Measurements from ENCODE around the gene STEAP3. TPM values are rescaled to one million over a fixed set of nuclear protein-coding genes. Genes with fewer than 3 reads are reported as not detected.

The STEAP3 gene
- total RNA-seq, 4 donors from 2014 or later: 10.1 to 21.7 (median 10.6) TPM

DNA sequence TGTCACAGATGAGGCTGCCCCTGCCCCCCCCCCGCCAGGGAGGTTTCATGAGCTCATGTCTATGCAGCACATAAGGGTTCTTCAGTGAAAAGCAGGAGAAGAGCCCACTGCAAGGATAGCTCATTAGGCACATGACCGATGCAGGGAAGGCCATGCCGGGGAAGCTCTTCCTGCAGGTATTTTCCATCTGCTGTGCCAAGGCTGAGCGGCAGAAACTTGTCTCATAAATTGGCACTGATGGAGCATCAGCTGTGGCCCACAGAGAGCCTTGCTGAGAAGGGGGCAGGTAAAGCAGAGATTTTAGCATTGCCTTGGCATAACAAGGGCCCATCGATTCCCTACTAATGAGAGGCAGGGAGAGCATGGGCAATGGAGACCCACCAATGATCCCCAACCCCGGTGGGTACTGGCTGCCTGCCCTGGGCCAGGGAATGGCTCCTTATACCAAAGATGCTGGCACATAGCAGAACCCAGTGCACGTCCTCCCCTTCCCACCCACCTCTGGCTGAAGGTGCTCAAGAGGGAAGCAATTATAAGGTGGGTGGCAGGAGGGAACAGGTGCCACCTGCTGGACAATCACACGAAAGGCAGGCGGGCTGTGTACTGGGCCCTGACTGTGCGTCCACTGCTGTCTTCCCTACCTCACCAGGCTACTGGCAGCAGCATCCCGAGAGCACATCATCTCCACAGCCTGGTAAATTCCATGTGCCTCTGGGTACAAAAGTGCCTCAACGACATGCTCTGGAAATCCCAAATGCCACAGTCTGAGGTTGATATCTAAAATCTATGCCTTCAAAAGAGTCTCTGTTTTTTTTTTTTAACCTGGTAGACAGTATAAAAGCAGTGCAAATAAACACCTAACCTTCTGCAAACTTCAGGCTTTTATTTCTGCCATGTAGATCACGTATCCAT lies 41.4 kb downstream of the STEAP3 start:
- Histone ChIP-seq H3K4me3 (no peak overlapping the region), H3K27ac (peak overlapping the region in 1 of 4 donors; percentile 12), H3K36me3 (peaks cover 0 to 8% of the 10 kb centered on the region in 2 donors), H3K27me3 (no peaks in the 10 kb centered on the region), H3K4me1 (peaks cover 8% of the 10 kb centered on the region in 2 donors), H3K9me3 (no peaks in the 10 kb centered on the region)
- intact Hi-C loops (cut with DNase I; ENCODE audit: low total_unique reads): loop anchor here (1.0 kb wide), 1 partner anchor 47 kb away; no protein-coding TSS in a partner anchor
- in situ Hi-C loops (cut with MboI; ENCODE audit: low sequenced_read_pairs in 4 of 4): loop anchor here in 3 of 4 donors (10.0 kb wide), 1 partner anchor 50 kb away; no protein-coding TSS in a partner anchor
- TF ChIP-seq, protein P1, sequence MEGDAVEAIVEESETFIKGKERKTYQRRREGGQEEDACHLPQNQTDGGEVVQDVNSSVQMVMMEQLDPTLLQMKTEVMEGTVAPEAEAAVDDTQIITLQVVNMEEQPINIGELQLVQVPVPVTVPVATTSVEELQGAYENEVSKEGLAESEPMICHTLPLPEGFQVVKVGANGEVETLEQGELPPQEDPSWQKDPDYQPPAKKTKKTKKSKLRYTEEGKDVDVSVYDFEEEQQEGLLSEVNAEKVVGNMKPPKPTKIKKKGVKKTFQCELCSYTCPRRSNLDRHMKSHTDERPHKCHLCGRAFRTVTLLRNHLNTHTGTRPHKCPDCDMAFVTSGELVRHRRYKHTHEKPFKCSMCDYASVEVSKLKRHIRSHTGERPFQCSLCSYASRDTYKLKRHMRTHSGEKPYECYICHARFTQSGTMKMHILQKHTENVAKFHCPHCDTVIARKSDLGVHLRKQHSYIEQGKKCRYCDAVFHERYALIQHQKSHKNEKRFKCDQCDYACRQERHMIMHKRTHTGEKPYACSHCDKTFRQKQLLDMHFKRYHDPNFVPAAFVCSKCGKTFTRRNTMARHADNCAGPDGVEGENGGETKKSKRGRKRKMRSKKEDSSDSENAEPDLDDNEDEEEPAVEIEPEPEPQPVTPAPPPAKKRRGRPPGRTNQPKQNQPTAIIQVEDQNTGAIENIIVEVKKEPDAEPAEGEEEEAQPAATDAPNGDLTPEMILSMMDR (IDR thresholded peaks at IDR 0.05 in 4 of 5, conservative IDR thresholded peaks at IDR 0.05 in 1 of 5): peak; percentile 63 to 88 (median 82)
- TF ChIP-seq POLR2A (IDR thresholded peaks at IDR 0.05): no peak
- ATAC-seq (peak; percentile 94 to 96), DNase-seq (peak; percentile 34 to 68)

DNA sequence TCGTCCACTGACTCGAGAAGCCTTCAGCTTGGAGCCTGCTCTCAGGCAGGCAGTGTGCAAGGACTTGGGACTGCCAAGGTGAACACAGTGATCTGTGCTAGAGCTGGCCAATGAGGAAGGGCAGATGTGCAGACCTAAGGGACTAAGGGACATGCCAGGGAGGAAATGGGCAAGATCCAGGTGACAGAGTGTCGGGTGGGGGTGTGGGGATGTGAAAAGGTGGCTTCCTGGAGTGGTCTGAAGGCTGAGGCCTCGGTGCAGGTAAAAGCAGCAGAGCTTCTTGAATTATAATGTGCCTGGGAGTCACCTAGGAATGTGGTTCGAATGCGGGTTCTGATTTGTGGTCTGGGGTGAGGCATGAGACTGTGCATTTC lies 42.0 kb downstream of the STEAP3 start:
- no peak overlapping the region for H3K27ac ChIP-seq
- H3K4me3 ChIP-seq: no peak overlapping the region
- intact Hi-C loops (cut with DNase I; ENCODE audit: low total_unique reads): loop anchor here (1.0 kb wide), 1 partner anchor 47 kb away; no protein-coding TSS in a partner anchor
- DNase-seq (no peak), ATAC-seq (no peak)
- H3K36me3 ChIP-seq: peaks cover 0 to 8% of the 10 kb centered on the region in 2 donors
- no peaks in the 10 kb centered on the region for H3K9me3 ChIP-seq
- no peak for TF ChIP-seq POLR2A (IDR thresholded peaks at IDR 0.05)
- TF ChIP-seq, protein P1 (IDR thresholded peaks at IDR 0.05 in 4 of 5, conservative IDR thresholded peaks at IDR 0.05 in 1 of 5): no peak
- no peaks in the 10 kb centered on the region for H3K27me3 ChIP-seq
- in situ Hi-C loops (cut with MboI; ENCODE audit: low sequenced_read_pairs in 4 of 4): loop anchor here in 3 of 4 donors (10.0 kb wide), 1 partner anchor 51 kb away; no protein-coding TSS in a partner anchor
- H3K4me1 ChIP-seq: peaks cover 8% of the 10 kb centered on the region in 2 donors

DNA sequence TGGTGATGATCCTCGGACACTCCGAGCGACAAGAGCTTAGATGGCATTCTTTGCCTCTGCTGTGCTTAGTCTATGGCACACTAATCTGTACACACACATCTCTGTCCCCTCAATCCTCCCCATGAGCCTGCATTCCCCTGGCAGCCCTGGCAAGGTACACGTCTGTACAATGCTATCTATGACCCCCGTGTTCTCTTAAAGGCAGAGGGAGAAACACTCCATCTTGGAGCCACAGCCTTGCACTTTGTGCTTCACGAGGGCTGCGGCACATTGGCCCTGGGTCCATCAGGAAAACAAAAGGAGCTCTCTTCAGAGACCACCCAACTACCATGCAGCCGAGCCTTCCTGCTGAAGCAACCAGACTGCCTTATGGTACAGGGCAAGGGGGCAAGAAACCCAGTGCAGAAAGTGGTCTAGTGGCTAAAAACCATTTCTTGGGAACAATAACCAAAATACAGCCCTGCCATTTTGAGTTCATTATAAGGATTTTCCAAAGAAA lies 42.5 kb downstream of the STEAP3 start:
- Histone ChIP-seq H3K9me3 (no peaks in the 10 kb centered on the region), H3K4me1 (peaks cover 8% of the 10 kb centered on the region in 2 donors), H3K4me3 (no peak overlapping the region), H3K27me3 (no peaks in the 10 kb centered on the region), H3K36me3 (peaks cover 0 to 8% of the 10 kb centered on the region in 2 donors), H3K27ac (no peak overlapping the region)
- intact Hi-C loops (cut with DNase I; ENCODE audit: low total_unique reads): no loop called here
- DNase-seq (no peak), ATAC-seq (no peak)
- TF ChIP-seq, protein P1 (IDR thresholded peaks at IDR 0.05 in 4 of 5, conservative IDR thresholded peaks at IDR 0.05 in 1 of 5): no peak
- no peak for TF ChIP-seq POLR2A (IDR thresholded peaks at IDR 0.05)
- in situ Hi-C loops (cut with MboI; ENCODE audit: low sequenced_read_pairs in 4 of 4): loop anchor here in 3 of 4 donors (10.0 kb wide), 1 partner anchor 51 kb away; no protein-coding TSS in a partner anchor

DNA sequence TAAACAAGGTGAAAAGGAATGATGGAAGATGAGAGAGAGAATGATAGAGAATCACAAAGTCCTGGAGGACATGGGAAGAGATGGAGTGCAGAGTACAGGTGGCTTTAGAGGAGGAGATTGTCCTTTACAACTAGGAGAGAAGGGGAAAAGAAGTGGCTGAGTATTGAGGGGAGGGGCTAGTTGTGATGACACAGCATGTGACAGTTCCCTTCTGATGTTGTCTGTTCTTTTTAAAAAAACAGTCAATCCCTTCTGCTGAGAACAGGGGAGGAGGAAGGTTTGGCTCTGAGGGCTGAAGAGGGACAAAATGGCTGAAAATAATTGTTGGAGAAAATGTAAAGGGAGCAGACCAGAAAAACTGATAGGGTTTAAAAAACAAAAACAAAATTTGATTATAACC lies 44.0 kb downstream of the STEAP3 start:
- Histone ChIP-seq H3K27me3 (no peaks in the 10 kb centered on the region), H3K9me3 (no peaks in the 10 kb centered on the region), H3K4me3 (no peak overlapping the region), H3K36me3 (peaks cover 0 to 7% of the 10 kb centered on the region in 2 donors), H3K4me1 (peaks cover 8% of the 10 kb centered on the region in 2 donors), H3K27ac (no peak overlapping the region)
- intact Hi-C loops (cut with DNase I; ENCODE audit: low total_unique reads) (no loop called here), in situ Hi-C loops (cut with MboI; ENCODE audit: low sequenced_read_pairs in 4 of 4) (loop anchor here in 3 of 4 donors (10.0 kb wide), 1 partner anchor 53 kb away; no protein-coding TSS in a partner anchor)
- TF ChIP-seq POLR2A (IDR thresholded peaks at IDR 0.05): no peak
- TF ChIP-seq, protein P1 (IDR thresholded peaks at IDR 0.05 in 4 of 5, conservative IDR thresholded peaks at IDR 0.05 in 1 of 5): no peak
- no peak for ATAC-seq
- DNase-seq: no peak
